ENCODE results near the gene CASQ1.

Gene CASQ1

GRCh38 chr1:160168609-160169369, 21.6 kb upstream of the CASQ1 start:
- no peak for DNase-seq

GRCh38 chr1:160169553-160170399, 20.6 kb upstream of the CASQ1 start:
- DNase-seq = no peak

- DNase-seq = peak; percentile 65
Observed at GRCh38 chr1:160171354-160171753, 19.0 kb upstream of the CASQ1 start.

GRCh38 chr1:160171980-160172379, 18.4 kb upstream of the CASQ1 start:
- DNase-seq = no peak

GRCh38 chr1:160177231-160177630, 13.1 kb upstream of the CASQ1 start:
- no peak for DNase-seq

GRCh38 chr1:160177667-160178066, 12.7 kb upstream of the CASQ1 start:
- DNase-seq = no peak

- no peak for DNase-seq
Observed at GRCh38 chr1:160178731-160179130, 11.6 kb upstream of the CASQ1 start.

- no peak for DNase-seq
Observed at GRCh38 chr1:160179336-160179735, 11.0 kb upstream of the CASQ1 start.

- no peak for DNase-seq
Observed at GRCh38 chr1:160186246-160186645, 4.1 kb upstream of the CASQ1 start.

GRCh38 chr1:160186729-160187128, 3.6 kb upstream of the CASQ1 start:
- DNase-seq = no peak

- DNase-seq = no peak
Observed at GRCh38 chr1:160187407-160187806, 3.0 kb upstream of the CASQ1 start.

GRCh38 chr1:160188341-160188740, 2.0 kb upstream of the CASQ1 start:
- no peak for DNase-seq

GRCh38 chr1:160191756-160192155, 1.4 kb downstream of the CASQ1 start:
- DNase-seq = no peak

GRCh38 chr1:160192234-160192633, 1.9 kb downstream of the CASQ1 start:
- DNase-seq = no peak

GRCh38 chr1:160193091-160193819, 2.9 kb downstream of the CASQ1 start:
- DNase-seq = peak; percentile 76

- no peak for DNase-seq
Observed at GRCh38 chr1:160193832-160194736, 3.7 kb downstream of the CASQ1 start.

- no peak for DNase-seq
Observed at GRCh38 chr1:160194737-160195059, 4.3 kb downstream of the CASQ1 start.

GRCh38 chr1:160196143-160196542, 5.8 kb downstream of the CASQ1 start:
- no peak for DNase-seq

- DNase-seq = no peak
Observed at GRCh38 chr1:160197231-160197630, 6.9 kb downstream of the CASQ1 start.

GRCh38 chr1:160200786-160201185, 10.4 kb downstream of the CASQ1 start:
- no peak for DNase-seq

- DNase-seq = no peak
Observed at GRCh38 chr1:160204526-160205241, 14.3 kb downstream of the CASQ1 start.

Measured in HCEC 1CT (cell line).